Naive thymus-derived CD4-positive, alpha-beta T cell (primary cell): ENCODE data around the gene DDX31. TPM values are rescaled to one million over a fixed set of nuclear protein-coding genes. Genes with fewer than 3 reads are reported as not detected.
"Not testable (repeated sequence)": the region's sequence is repeated elsewhere in the genome, so short reads cannot be mapped to it uniquely, and the experiment has no call there.

ENCODE experiments used
- ATAC-seq: fragments of 150-1000 bp; cut with Tn5 transposase; 2 replicates; pipeline ENCODE4 v1.10.0; 2021; ENCODE audit warnings: mild to moderate bottlenecking, moderate library complexity
- CTCF ChIA-PET: fragments of 350-600 bp; sonication (Branson Sonifier 250); formaldehyde crosslinking; loops from one replicate; lab custom pipeline; 2021; ENCODE audit warnings: antibody characterized with exemption; lab: Charles Lee
- POLR2A ChIA-PET: fragments of 350-600 bp; sonication (Branson Sonifier 250); formaldehyde crosslinking; loops from one replicate; lab custom pipeline; 2021; ENCODE audit warnings: antibody characterized with exemption, inconsistent platforms; lab: Charles Lee
- DNase-seq, 9 donors: peaks; one replicate each; pipeline versions ENCODE4 v3.0.0 to v3.0.0-alpha.2; 2020 to 2022; ENCODE audit warnings: mixed read lengths in 1 of 9
- H3K27ac ChIP-seq: one replicate; pipeline ENCODE4 v1.7.0; 2013; ENCODE audit warnings: mild to moderate bottlenecking, low read depth, low read length, moderate library complexity
- H3K27me3 ChIP-seq, 2 donors: one replicate each; pipeline ENCODE4 v1.7.0; 2013; ENCODE audit warnings: low read length in 2 of 2, mild to moderate bottlenecking in 2 of 2, moderate library complexity in 2 of 2; ENCODE audit not compliant: control insufficient read depth in 2 of 2, insufficient read depth in 2 of 2
- H3K36me3 ChIP-seq, 3 experiments: 1 replicate in 2 of 3; 2 replicates in 1 of 3; pipeline ENCODE4 v1.7.0; 2013; ENCODE audit warnings: low read length in 3 of 3, mild to moderate bottlenecking in 3 of 3, moderate library complexity in 1 of 3; ENCODE audit not compliant: insufficient read depth in 3 of 3, control insufficient read depth in 2 of 3
- H3K4me1 ChIP-seq, 2 donors: one replicate each; pipeline ENCODE4 v1.7.0; 2013; ENCODE audit warnings: low read length in 2 of 2, mild to moderate bottlenecking in 2 of 2, moderate library complexity in 1 of 2; ENCODE audit not compliant: control insufficient read depth in 2 of 2, insufficient read depth in 2 of 2
- H3K4me3 ChIP-seq: 2 replicates; pipeline ENCODE4 v1.7.0; 2013; ENCODE audit warnings: mild to moderate bottlenecking, low read length
- H3K9me3 ChIP-seq, 3 experiments: 1 replicate in 2 of 3; 2 replicates in 1 of 3; pipeline ENCODE4 v1.7.0; 2013; ENCODE audit warnings: low read length in 3 of 3; ENCODE audit not compliant: control insufficient read depth in 2 of 3
- H3K27ac Mint-ChIP-seq, 9 donors: one replicate each; pipeline ENCODE4 v1.8.0; 2020 to 2022; ENCODE audit warnings: mixed read lengths in 9 of 9, mild to moderate bottlenecking in 8 of 9, moderate library complexity in 5 of 9, inconsistent platforms in 2 of 9
- H3K27me3 Mint-ChIP-seq, 5 donors: one replicate each; pipeline ENCODE4 v1.8.0; 2021 to 2022; ENCODE audit warnings: mixed read lengths in 5 of 5, mild to moderate bottlenecking in 1 of 5
- H3K36me3 Mint-ChIP-seq, 5 donors: one replicate each; pipeline ENCODE4 v1.8.0; 2020 to 2022; ENCODE audit warnings: mixed read lengths in 5 of 5, mild to moderate bottlenecking in 3 of 5, inconsistent platforms in 1 of 5
- H3K4me1 Mint-ChIP-seq, 7 donors: one replicate each; pipeline ENCODE4 v1.8.0; 2020 to 2022; ENCODE audit warnings: mixed read lengths in 7 of 7, mild to moderate bottlenecking in 3 of 7, inconsistent platforms in 1 of 7
- H3K4me3 Mint-ChIP-seq, 10 donors: one replicate each; pipeline ENCODE4 v1.8.0; 2020 to 2022; ENCODE audit warnings: mild to moderate bottlenecking in 10 of 10, mixed read lengths in 10 of 10, moderate library complexity in 6 of 10, inconsistent platforms in 2 of 10
- H3K9me3 Mint-ChIP-seq, 11 donors: one replicate each; pipeline ENCODE4 v1.8.0; 2020 to 2022; ENCODE audit warnings: mixed read lengths in 11 of 11, mild to moderate bottlenecking in 4 of 11, inconsistent platforms in 1 of 11, moderate library complexity in 1 of 11
- intact Hi-C, 2 donors: fragments of 100-400 bp; cut with micrococcal nuclease; formaldehyde crosslinking; loops; one replicate each; pipeline ENCODE4 v1.15.1; 2023
- polyA plus RNA-seq, 2 donors: library from polyadenylated mRNA; unstranded; fragments of 300-500 nt; fragmentation: Illumina TruSeq; gene quantifications; one replicate each; pipeline ENCODE4 v1.2.3, GENCODE V29; 2021
- total RNA-seq, 6 experiments: library from RNA in 5 of 6; stranded (reverse) in 5 of 6; gene quantifications; 1 replicate in 5 of 6; 2 replicates in 1 of 6; pipeline ENCODE4 v1.2.3 and lab custom pipeline; 2021 to 2026

The DDX31 gene
- total RNA-seq (10 to 100 TPM; 13.9 to 28.0 (median 18.7) TPM), polyA plus RNA-seq (10 to 100 TPM in 1 of 2 donors, 1 to 10 TPM in 1; 8.2 to 13.2 TPM), total RNA-seq (lab: John Stamatoyannopoulos, UW) (38.0 reads per million, percentile 65 among the genes with 10 or more reads in this experiment)

DNA sequence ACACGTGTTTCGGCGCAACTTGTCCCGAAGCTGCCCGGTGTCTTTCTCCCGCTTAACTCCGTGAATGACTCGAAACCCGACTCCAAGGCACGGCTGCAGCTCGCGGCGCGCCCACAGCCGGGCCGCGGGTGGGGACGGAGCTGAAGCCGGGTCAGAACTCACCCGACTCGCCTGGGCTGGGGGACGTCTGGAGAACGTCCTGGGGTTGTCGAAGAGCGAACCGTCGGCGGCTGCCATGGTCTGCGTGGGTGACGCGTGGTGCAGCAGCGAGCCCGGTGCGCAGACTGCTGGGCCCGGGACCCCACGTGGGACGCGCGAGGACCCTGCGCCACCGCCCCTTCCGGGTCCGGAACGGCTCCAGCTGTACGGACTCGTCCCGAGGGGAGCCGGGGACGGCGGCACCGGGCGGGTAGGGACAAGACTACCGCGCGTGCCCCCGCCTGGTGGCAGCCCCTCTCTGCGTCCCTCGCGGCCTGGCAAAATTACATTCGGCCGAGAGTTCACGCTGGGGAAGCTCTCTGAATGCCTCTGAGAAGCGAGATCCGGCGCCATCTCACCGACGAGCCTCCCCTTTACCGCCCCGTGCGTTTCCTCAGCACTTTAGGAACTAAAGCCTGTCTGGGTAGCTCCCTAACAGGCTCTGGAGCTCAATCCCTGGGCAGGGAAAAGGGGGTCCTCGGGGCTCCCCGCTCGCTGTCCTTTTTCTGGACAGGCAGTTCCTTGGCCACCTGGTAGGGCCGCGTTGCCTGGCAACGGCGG lies at the start of gene DDX31:
TSS of gene DDX31 (minus strand) at position 286 of the 759 bp plus-strand sequence. CDS start at position 237, 49 bp downstream.
- Histone ChIP-seq H3K9me3 (no peaks in the 10 kb centered on the region), H3K27ac (peak within 1 kb of the TSS; percentile 94), H3K27me3 (no peaks in the 10 kb centered on the region), H3K4me1 (peaks cover 16 to 19% of the 10 kb centered on the region in 2 donors), H3K36me3 (peaks cover 0 to 10% (median 0%) of the 10 kb centered on the region in 3 experiments), H3K4me3 (peak within 1 kb of the TSS; percentile 100)
- Mint-ChIP-seq H3K4me1 (peaks cover 20 to 67% (median 55%) of the 10 kb centered on the region in 7 donors), H3K9me3 (no peaks in the 10 kb centered on the region), H3K36me3 (peaks cover 0 to 8% (median 0%) of the 10 kb centered on the region in 5 donors), H3K27me3 (no peaks in the 10 kb centered on the region), H3K4me3 (peak within 1 kb of the TSS; percentile 83 to 92 (median 90)), H3K27ac (peak within 1 kb of the TSS; percentile 87 to 96 (median 91))
- ATAC-seq (peak; percentile 90), DNase-seq (peak; percentile 84 to 97 (median 88))
- intact Hi-C loops, result loop anchor here (1.0 to 5.0 kb wide), 8 partner anchors 99 to 508 kb away; partner anchors contain the start of genes AK8 (in 1 of the 2), NTNG2 (in 1 of the 2), SPACA9 (in 1 of the 2) and TTF1 (in 1 of the 2)
- POLR2A ChIA-PET, result interaction anchor here (0.5 to 2.4 kb wide), 14 partner anchors 9 to 1787 kb away, joined by 3 to 11 read pairs (median 3); partner anchors contain the start of genes AK8, RNU6ATAC, SPACA9 and TSC1
- CTCF ChIA-PET, result interaction anchor here (0.9 kb wide), 1 partner anchor 25 kb away, joined by 3 read pairs; no protein-coding TSS in a partner anchor

GRCh38 chr9:132718381-132718928 lies 48.7 kb upstream of the DDX31 start:
- H3K27me3 Mint-ChIP-seq, result peaks cover 13 to 39% (median 19%) of the 10 kb centered on the region in 5 donors
- H3K9me3 Mint-ChIP-seq, DNase-seq, H3K27ac ChIP-seq, CTCF ChIA-PET, H3K36me3 ChIP-seq, POLR2A ChIA-PET, H3K9me3 ChIP-seq, H3K4me1 ChIP-seq, ATAC-seq, intact Hi-C loops, H3K4me3 ChIP-seq, H3K27ac Mint-ChIP-seq, H3K36me3 Mint-ChIP-seq, H3K27me3 ChIP-seq: not testable (repeated sequence)
- peaks cover 0 to 12% (median 8%) of the 10 kb centered on the region in 7 donors for H3K4me1 Mint-ChIP-seq
- peak overlapping the region in 1 of 10 donors; percentile 7 for H3K4me3 Mint-ChIP-seq

- Mint-ChIP-seq H3K36me3 (no peaks in the 10 kb centered on the region), H3K4me3 (no peak overlapping the region), H3K9me3 (no peaks in the 10 kb centered on the region), H3K27ac (no peak overlapping the region), H3K4me1 (peaks cover 0 to 12% (median 8%) of the 10 kb centered on the region in 7 donors), H3K27me3 (peaks cover 9 to 41% (median 19%) of the 10 kb centered on the region in 5 donors)
- CTCF ChIA-PET, result no interaction called here
- no peaks in the 10 kb centered on the region for H3K27me3 ChIP-seq
- POLR2A ChIA-PET, result no interaction called here
- no peaks in the 10 kb centered on the region for H3K4me1 ChIP-seq
- no peaks in the 10 kb centered on the region for H3K9me3 ChIP-seq
- H3K27ac ChIP-seq, result no peak overlapping the region
- intact Hi-C loops, result no loop called here
- no peak for DNase-seq
- no peak for ATAC-seq
- H3K4me3 ChIP-seq, result no peak overlapping the region
- no peaks in the 10 kb centered on the region for H3K36me3 ChIP-seq
These were observed 47.7 kb upstream of the DDX31 start for GRCh38 chr9:132717326-132717945.

DNA sequence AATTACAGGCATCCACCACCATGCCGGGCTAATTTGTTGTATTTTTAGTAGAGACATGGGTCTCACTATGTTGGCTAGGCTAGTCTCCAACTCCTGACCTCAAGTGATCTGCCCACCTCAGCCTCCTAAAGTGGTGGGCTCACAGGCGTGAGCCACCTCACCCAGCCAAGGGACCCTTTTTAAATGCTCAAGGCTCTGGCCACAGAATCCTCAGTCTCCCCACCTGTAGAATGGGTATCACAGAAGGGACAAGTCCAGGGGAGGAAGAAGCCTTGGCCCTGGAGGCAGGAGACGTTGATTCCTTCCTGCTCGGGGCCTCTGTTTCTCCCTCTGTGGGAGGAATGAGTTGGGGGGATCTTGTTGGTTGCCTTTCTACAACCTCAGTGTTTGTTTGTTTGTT lies 46.2 kb upstream of the DDX31 start:
- Histone ChIP-seq H3K27ac (no peak overlapping the region), H3K4me3 (no peak overlapping the region), H3K36me3 (no peaks in the 10 kb centered on the region), H3K4me1 (no peaks in the 10 kb centered on the region), H3K27me3 (no peaks in the 10 kb centered on the region), H3K9me3 (no peaks in the 10 kb centered on the region)
- H3K9me3 Mint-ChIP-seq, result no peaks in the 10 kb centered on the region
- ATAC-seq (no peak), DNase-seq (no peak)
- POLR2A ChIA-PET, result no interaction called here
- peaks cover 9 to 41% (median 22%) of the 10 kb centered on the region in 5 donors for H3K27me3 Mint-ChIP-seq
- CTCF ChIA-PET, result no interaction called here
- H3K36me3 Mint-ChIP-seq, result no peaks in the 10 kb centered on the region
- no peak overlapping the region for H3K27ac Mint-ChIP-seq
- intact Hi-C loops, result no loop called here
- H3K4me1 Mint-ChIP-seq, result peaks cover 0 to 12% (median 8%) of the 10 kb centered on the region in 7 donors
- H3K4me3 Mint-ChIP-seq, result no peak overlapping the region

DNA sequence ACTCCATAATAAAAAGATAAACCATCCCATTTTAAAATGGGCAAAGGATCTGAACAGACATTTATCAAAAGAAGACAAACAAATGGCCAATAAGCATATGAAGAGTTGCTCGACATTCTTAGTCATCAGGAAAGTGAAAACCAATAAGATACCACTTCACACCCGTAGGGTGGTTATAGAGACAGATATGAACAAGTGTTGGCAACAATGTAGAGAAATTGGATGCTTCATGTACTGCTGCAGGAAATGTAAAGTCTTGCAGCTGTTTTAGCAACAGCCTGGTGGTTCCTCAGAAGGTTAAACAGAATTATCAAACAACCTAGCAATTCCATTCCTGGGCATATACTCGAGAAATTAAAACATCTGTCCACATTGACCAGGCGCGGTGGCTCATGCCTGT lies 43.0 kb upstream of the DDX31 start:
- Mint-ChIP-seq H3K36me3 (no peaks in the 10 kb centered on the region), H3K4me1 (peaks cover 0 to 4% (median 0%) of the 10 kb centered on the region in 7 donors), H3K27me3 (peaks cover 0 to 22% (median 15%) of the 10 kb centered on the region in 5 donors), H3K27ac (no peak overlapping the region), H3K4me3 (no peak overlapping the region), H3K9me3 (no peaks in the 10 kb centered on the region)
- ChIA-PET POLR2A (no interaction called here), CTCF (no interaction called here)
- H3K27me3 ChIP-seq, result no peaks in the 10 kb centered on the region
- no peaks in the 10 kb centered on the region for H3K4me1 ChIP-seq
- no peak for ATAC-seq
- H3K27ac ChIP-seq, result no peak overlapping the region
- H3K36me3 ChIP-seq, result no peaks in the 10 kb centered on the region
- no peaks in the 10 kb centered on the region for H3K9me3 ChIP-seq
- intact Hi-C loops, result no loop called here
- no peak for DNase-seq
- H3K4me3 ChIP-seq, result no peak overlapping the region

- ChIA-PET CTCF (no interaction called here), POLR2A (interaction anchor here (0.6 kb wide), 1 partner anchor 911 kb away, joined by 3 read pairs; no protein-coding TSS in a partner anchor)
- Histone ChIP-seq H3K27ac (no peak overlapping the region), H3K36me3 (no peaks in the 10 kb centered on the region), H3K4me1 (no peaks in the 10 kb centered on the region), H3K4me3 (no peak overlapping the region), H3K27me3 (no peaks in the 10 kb centered on the region), H3K9me3 (no peaks in the 10 kb centered on the region)
- no peak overlapping the region for H3K4me3 Mint-ChIP-seq
- no peaks in the 10 kb centered on the region for H3K4me1 Mint-ChIP-seq
- intact Hi-C loops, result no loop called here
- peaks cover under 1 to 14% (median 9%) of the 10 kb centered on the region in 5 donors for H3K27me3 Mint-ChIP-seq
- H3K27ac Mint-ChIP-seq, result no peak overlapping the region
- H3K36me3 Mint-ChIP-seq, result no peaks in the 10 kb centered on the region
- no peak for ATAC-seq
- no peak for DNase-seq
- no peaks in the 10 kb centered on the region for H3K9me3 Mint-ChIP-seq
These were observed 42.1 kb upstream of the DDX31 start for GRCh38 chr9:132711846-132712245.
